ENCODE results near the gene MT1A. TPM values are rescaled to one million over a fixed set of nuclear protein-coding genes. Genes with fewer than 3 reads are reported as not detected.
"Not testable (repeated sequence)": the region's sequence is repeated elsewhere in the genome, so short reads cannot be mapped to it uniquely, and the experiment has no call there.

Gene MT1A
- total RNA-seq, 1 experiment from 2014 or later: 2.4 TPM

- DNase-seq (ENCODE audit: low read depth): no peak
These were observed 14.1 kb downstream of the MT1A start for GRCh38 chr16:56652600-56652999.

GRCh38 chr16:56653218-56653617 is 14.8 kb downstream of the MT1A start:
- DNase-seq (ENCODE audit: low read depth): no peak

GRCh38 chr16:56657555-56658326 is 19.3 kb downstream of the MT1A start, which contains the start of gene MT1F:
MT1F (plus strand) TSS chr16:56657959; CDS start chr16:56658059, 100 bp downstream.
- no peak for DNase-seq (ENCODE audit: low read depth)

GRCh38 chr16:56658327-56658875 is 19.9 kb downstream of the MT1A start:
- DNase-seq (ENCODE audit: low read depth): no peak

GRCh38 chr16:56662357-56663354 is 24.2 kb downstream of the MT1A start:
- no peak for DNase-seq (ENCODE audit: low read depth)

GRCh38 chr16:56664506-56664905 is 26.0 kb downstream of the MT1A start:
- no peak for DNase-seq (ENCODE audit: low read depth)

GRCh38 chr16:56665286-56666261 is 27.1 kb downstream of the MT1A start:
- DNase-seq (ENCODE audit: low read depth): not testable (repeated sequence)

GRCh38 chr16:56667581-56668571 is 29.4 kb downstream of the MT1A start, which contains the start of gene MT1G:
MT1G (minus strand) TSS chr16:56668065; CDS start chr16:56667993, 72 bp downstream.
- no peak for DNase-seq (ENCODE audit: low read depth)

- no peak for DNase-seq (ENCODE audit: low read depth)
These were observed 30.8 kb downstream of the MT1A start, which contains the start of gene MT1H for GRCh38 chr16:56669005-56669839. MT1H (plus strand) TSS chr16:56669814; CDS start chr16:56669885, 71 bp downstream.

GRCh38 chr16:56669840-56670619 is 31.6 kb downstream of the MT1A start:
- no peak for DNase-seq (ENCODE audit: low read depth)

- DNase-seq (ENCODE audit: low read depth): no peak
These were observed 32.1 kb downstream of the MT1A start for GRCh38 chr16:56670620-56670934.

GRCh38 chr16:56671691-56672090 is 33.2 kb downstream of the MT1A start:
- not testable (repeated sequence) for DNase-seq (ENCODE audit: low read depth)

- not testable (repeated sequence) for DNase-seq (ENCODE audit: low read depth)
These were observed 33.7 kb downstream of the MT1A start for GRCh38 chr16:56672171-56672570.

GRCh38 chr16:56672761-56673536 is 34.5 kb downstream of the MT1A start:
- DNase-seq (ENCODE audit: low read depth): no peak

- DNase-seq (ENCODE audit: low read depth): no peak
These were observed 35.5 kb downstream of the MT1A start for GRCh38 chr16:56673921-56674320.

GRCh38 chr16:56674570-56674969 is 36.1 kb downstream of the MT1A start:
- not testable (repeated sequence) for DNase-seq (ENCODE audit: low read depth)

GRCh38 chr16:56675685-56676210 is 37.3 kb downstream of the MT1A start:
- DNase-seq (ENCODE audit: low read depth): no peak
